Body of pancreas (tissue), 4 donors: ENCODE data around the gene DUOXA2. TPM values are rescaled to one million over a fixed set of nuclear protein-coding genes. Genes with fewer than 3 reads are reported as not detected.

Source experiments
- ATAC-seq: fragments of 150-250 bp; one replicate; pipeline ENCODE4 v1.9.1; 2016
- DNase-seq, 4 donors: peaks; one replicate each; pipeline ENCODE4 v3.0.0-alpha.2; 2019
- H3K27ac ChIP-seq, 4 donors: fragments of 200-600 bp; sonication (generic); 1 replicate in 3 of 4; 2 replicates in 1 of 4; pipeline versions ENCODE4 v1.5.1 to v1.6.1; 2016 to 2019; ENCODE audit warnings: mild to moderate bottlenecking in 1 of 4, mixed read lengths in 1 of 4, moderate library complexity in 1 of 4
- H3K27me3 ChIP-seq, 2 donors: fragments of 200-600 bp; sonication (generic); one replicate each; pipeline ENCODE4 v1.6.0; 2016; ENCODE audit warnings: mild to moderate bottlenecking in 1 of 2
- H3K36me3 ChIP-seq, 2 donors: fragments of 200-600 bp; sonication (generic); replicated peaks in 1 of 2; 2 replicates each; pipeline ENCODE4 v1.5.1; 2016; ENCODE audit warnings: low read depth in 2 of 2; ENCODE audit not compliant: insufficient read depth in 1 of 2
- H3K4me1 ChIP-seq: fragments of 200-600 bp; sonication (generic); one replicate; pipeline ENCODE4 v1.6.0; 2016
- H3K4me3 ChIP-seq, 2 donors: fragments of 200-600 bp; sonication (generic); 1 replicate in 1 of 2; 2 replicates in 1 of 2; pipeline ENCODE4 v1.5.1; 2016 to 2019
- H3K9me3 ChIP-seq, 3 donors: fragments of 200-600 bp; sonication (generic); 1 replicate in 2 of 3; 2 replicates in 1 of 3; pipeline ENCODE4 v1.5.1; 2016
- POLR2A ChIP-seq, 3 donors: fragments of 450-650 bp; IDR thresholded peaks; one replicate each; pipeline ENCODE4 v1.6.1; 2016; ENCODE audit warnings: antibody characterized with exemption in 3 of 3, mild to moderate bottlenecking in 2 of 3
- WGBS, 2 donors: methylation state at CpG; one replicate each; pipeline ENCODE4 v1.1.5; 2017; 5-methylcytosine and 5-hydroxymethylcytosine counted together
- intact Hi-C: fragments of 100-400 bp; cut with DNase I; formaldehyde crosslinking; loops from one replicate; pipeline ENCODE4 v1.15.1; 2023
- total RNA-seq, 2 donors: library from RNA; depleted of rRNA; stranded (reverse); fragments of >200 nt; gene quantifications; one replicate each; pipeline ENCODE4 v1.1.0, GENCODE V29; 2016
- TF ChIP-seq, protein P1 (sequence below), 7 experiments: fragments of 450-650 bp in 4 of 7; fragments of 200-600 bp in 3 of 7; sonication (generic) in 3 of 7; IDR thresholded peaks; one replicate each; pipeline ENCODE4 v1.5.1; 2016 to 2019; ENCODE audit warnings: antibody characterized with exemption in 7 of 7

Gene DUOXA2
- total RNA-seq, 2 donors from 2014 or later, result not detected

DNA sequence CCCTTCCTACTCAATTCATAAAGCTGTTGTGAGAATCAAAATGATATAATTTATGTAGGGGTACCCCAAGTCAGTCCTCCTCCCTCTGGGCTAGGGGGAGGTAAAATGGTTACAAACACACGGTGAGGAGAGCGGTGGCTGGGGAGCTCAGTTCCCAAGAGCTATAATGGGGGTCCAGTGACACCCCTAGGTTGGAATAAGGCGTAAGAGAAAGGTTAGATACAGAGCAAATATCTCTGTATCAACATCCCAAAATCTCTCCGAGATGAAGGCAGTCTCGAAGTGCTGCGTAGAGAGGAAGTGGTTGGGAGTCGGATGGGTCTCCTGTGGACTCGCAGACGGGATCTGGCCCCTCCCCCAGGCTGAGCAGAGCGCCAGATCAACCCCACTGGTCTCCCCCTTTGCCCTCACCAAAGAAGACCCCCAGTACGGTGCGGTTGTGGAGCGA is 2.0 kb upstream of the DUOXA2 start:
- Histone ChIP-seq H3K36me3 (no peaks in the 10 kb centered on the region), H3K9me3 (no peaks in the 10 kb centered on the region), H3K4me1 (peaks cover 36% of the 10 kb centered on the region), H3K4me3 (no peak overlapping the region), H3K27me3 (peaks cover 0 to 38% of the 10 kb centered on the region in 2 donors), H3K27ac (no peak overlapping the region)
- TF ChIP-seq, protein P1, sequence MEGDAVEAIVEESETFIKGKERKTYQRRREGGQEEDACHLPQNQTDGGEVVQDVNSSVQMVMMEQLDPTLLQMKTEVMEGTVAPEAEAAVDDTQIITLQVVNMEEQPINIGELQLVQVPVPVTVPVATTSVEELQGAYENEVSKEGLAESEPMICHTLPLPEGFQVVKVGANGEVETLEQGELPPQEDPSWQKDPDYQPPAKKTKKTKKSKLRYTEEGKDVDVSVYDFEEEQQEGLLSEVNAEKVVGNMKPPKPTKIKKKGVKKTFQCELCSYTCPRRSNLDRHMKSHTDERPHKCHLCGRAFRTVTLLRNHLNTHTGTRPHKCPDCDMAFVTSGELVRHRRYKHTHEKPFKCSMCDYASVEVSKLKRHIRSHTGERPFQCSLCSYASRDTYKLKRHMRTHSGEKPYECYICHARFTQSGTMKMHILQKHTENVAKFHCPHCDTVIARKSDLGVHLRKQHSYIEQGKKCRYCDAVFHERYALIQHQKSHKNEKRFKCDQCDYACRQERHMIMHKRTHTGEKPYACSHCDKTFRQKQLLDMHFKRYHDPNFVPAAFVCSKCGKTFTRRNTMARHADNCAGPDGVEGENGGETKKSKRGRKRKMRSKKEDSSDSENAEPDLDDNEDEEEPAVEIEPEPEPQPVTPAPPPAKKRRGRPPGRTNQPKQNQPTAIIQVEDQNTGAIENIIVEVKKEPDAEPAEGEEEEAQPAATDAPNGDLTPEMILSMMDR (IDR thresholded peaks at IDR 0.05), result no peak
- no peak for TF ChIP-seq POLR2A (IDR thresholded peaks at IDR 0.05)
- intact Hi-C loops, result no loop called here
- DNase-seq, result no peak
- 8 to 14% methylated on average over 9 to 11 of the region's 13 CpGs for WGBS, 2 donors
- no peak for ATAC-seq

DNA sequence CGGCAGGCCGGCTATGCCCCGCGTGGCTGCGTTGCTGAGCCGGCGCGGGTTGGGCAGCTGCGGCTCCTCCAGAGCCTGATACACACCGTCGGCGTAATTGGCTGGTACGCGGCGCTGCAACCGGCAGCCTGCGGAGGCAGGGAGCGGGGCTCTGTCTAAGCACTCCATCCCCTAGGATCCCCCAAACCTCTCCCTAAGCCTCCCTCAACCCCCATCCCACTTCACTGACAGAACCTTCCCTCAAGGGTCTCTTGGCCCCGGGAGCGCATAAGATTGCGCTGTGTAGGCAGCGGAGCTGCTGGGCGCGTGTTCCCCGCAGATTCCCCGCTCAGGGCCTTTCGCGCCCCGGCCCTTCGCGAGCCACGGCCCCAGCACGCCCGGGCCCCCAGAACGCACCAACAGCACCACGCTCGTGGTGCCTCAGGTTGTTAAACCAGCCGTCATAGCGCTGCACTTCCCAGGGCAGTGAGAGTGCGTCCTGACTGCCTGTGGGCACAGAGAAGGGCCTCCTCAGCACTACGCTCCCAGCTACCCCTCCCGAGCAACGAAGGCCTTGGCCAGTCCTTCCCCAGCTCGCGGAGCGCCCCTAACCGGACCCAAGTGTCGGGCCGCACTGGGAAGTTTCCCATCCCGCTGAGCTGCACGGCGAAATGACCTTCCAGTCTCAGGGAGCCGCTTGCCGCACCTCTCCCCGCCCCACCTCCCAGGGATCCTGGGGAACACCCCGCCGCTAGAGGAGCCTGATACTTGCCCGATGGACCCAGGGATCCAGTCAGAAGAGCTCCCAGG is 1.3 kb upstream of the DUOXA2 start:
- intact Hi-C loops, result no loop called here
- 3% methylated on average over 51 of the region's 58 CpGs; no CpG with 5 or more reads in 1 of the 2 donors for WGBS, 2 donors
- H3K27ac ChIP-seq, result no peak overlapping the region
- no peaks in the 10 kb centered on the region for H3K9me3 ChIP-seq
- H3K27me3 ChIP-seq, result peaks cover 0 to 39% of the 10 kb centered on the region in 2 donors
- no peak for ATAC-seq
- TF ChIP-seq POLR2A (IDR thresholded peaks at IDR 0.05), result no peak
- TF ChIP-seq, protein P1 (IDR thresholded peaks at IDR 0.05), result no peak
- H3K4me1 ChIP-seq, result peaks cover 40% of the 10 kb centered on the region
- no peaks in the 10 kb centered on the region for H3K36me3 ChIP-seq
- H3K4me3 ChIP-seq, result no peak overlapping the region
- DNase-seq, result no peak

DNA sequence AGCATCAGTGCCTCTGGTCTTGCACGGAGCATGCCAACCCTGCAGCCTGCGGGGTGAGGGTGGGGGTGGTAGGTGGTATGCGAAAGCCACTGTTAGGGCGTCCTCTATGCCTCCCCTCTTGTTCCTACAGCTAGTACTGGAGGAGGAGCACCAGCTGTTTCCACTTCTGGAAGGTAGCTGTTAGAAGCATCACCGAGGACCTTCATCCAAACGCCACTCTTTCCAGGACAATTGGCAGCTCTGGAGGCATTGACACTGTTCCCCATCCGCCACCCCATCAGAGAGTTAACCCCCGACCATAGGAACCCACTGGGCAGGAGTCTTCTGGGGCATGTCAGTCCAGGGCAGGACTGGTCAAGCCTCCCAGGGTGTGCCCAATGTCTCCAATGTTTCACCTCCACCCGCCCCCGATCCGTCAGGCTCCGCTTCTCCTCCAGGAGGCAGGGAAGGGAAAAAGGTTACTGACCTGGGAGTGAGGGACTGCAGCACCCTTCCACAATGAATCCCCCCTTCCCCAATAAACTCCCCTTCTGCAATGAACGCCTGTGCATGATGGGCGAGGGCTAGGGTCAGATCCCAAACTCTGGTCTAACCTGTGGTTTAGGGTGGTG is 641 bp upstream of the DUOXA2 start:
- no peaks in the 10 kb centered on the region for H3K9me3 ChIP-seq
- peaks cover 41% of the 10 kb centered on the region for H3K4me1 ChIP-seq
- peaks cover 0 to 39% of the 10 kb centered on the region in 2 donors for H3K27me3 ChIP-seq
- WGBS, 2 donors, result 12 to 17% methylated on average over 12 to 14 of the region's 14 CpGs
- H3K4me3 ChIP-seq, result no peak overlapping the region
- ATAC-seq (no peak), DNase-seq (no peak)
- intact Hi-C loops, result no loop called here
- TF ChIP-seq POLR2A (IDR thresholded peaks at IDR 0.05), result no peak
- TF ChIP-seq, protein P1 (IDR thresholded peaks at IDR 0.05), result no peak
- no peaks in the 10 kb centered on the region for H3K36me3 ChIP-seq
- H3K27ac ChIP-seq, result no peak overlapping the region

DNA sequence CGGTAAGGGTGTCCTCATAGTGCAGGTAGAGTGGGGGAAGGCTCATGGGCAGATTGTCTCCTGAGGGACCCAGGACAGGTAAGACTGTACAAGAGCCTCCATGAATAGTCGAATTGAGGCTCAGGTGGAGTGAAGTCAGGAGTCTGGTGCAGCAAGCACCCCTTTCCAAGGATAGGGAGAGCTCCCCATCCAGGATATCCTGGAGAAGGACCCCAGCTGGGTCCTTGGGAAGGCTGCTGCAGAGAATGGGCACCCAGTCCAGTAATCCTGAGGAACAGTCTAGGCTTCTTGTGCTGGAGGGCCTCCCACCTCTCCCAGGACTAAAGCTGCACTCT is 592 bp downstream of the DUOXA2 start:
- no peak for DNase-seq
- no peaks in the 10 kb centered on the region for H3K9me3 ChIP-seq
- intact Hi-C loops, result no loop called here
- ATAC-seq, result no peak
- no peaks in the 10 kb centered on the region for H3K36me3 ChIP-seq
- 6% methylated on average over 2 of the region's 2 CpGs; no CpG with 5 or more reads in 1 of the 2 donors for WGBS, 2 donors
- H3K27ac ChIP-seq, result no peak overlapping the region
- peaks cover 0 to 39% of the 10 kb centered on the region in 2 donors for H3K27me3 ChIP-seq
- TF ChIP-seq, protein P1 (IDR thresholded peaks at IDR 0.05), result no peak
- no peak for TF ChIP-seq POLR2A (IDR thresholded peaks at IDR 0.05)
- peaks cover 41% of the 10 kb centered on the region for H3K4me1 ChIP-seq
- no peak overlapping the region for H3K4me3 ChIP-seq
